Spleen (tissue), 3 donors: ENCODE measurements around the gene ANO4.

Experiments
- POLR2A ChIP-seq, 3 donors: fragments of 450-650 bp; IDR thresholded peaks; one replicate each; pipeline ENCODE4 v1.5.1; 2017; ENCODE audit warnings: antibody characterized with exemption in 3 of 3, mild to moderate bottlenecking in 1 of 3
- POLR2AphosphoS5 ChIP-seq, 3 donors: sonication (generic); formaldehyde crosslinking; IDR thresholded peaks; one replicate each; pipeline ENCODE4 v1.5.1; 2017; ENCODE audit warnings: antibody characterized with exemption in 3 of 3

GRCh38 chr12:100820314-100820713, 25.7 kb downstream of the ANO4 start:
- TF ChIP-seq POLR2AphosphoS5 (IDR thresholded peaks at IDR 0.05) (no peak), POLR2A (IDR thresholded peaks at IDR 0.05) (no peak)
